GM10248 (cell line): Measurements from ENCODE around the gene C10orf90.

Source experiments
- CTCF ChIA-PET: fragments of 300-600 bp; sonication (Branson Sonifier 250); formaldehyde crosslinking; extraction: SDS; loops from one replicate; lab custom pipeline; 2021; ENCODE audit warnings: antibody characterized with exemption; lab: Yijun Ruan, JAX
- POLR2A ChIA-PET: fragments of 350-650 bp; sonication (Branson Sonifier 250); formaldehyde crosslinking; extraction: SDS; loops from one replicate; lab custom pipeline; 2020; ENCODE audit warnings: antibody characterized with exemption; lab: Yijun Ruan, JAX
- DNase-seq: peaks from one replicate; pipeline ENCODE4 v3.0.0; 2012; ENCODE audit errors: extremely low spot score
- CTCF ChIP-seq: IDR thresholded peaks from 2 replicates; pipeline ENCODE4 v1.5.1; 2012; ENCODE audit warnings: mild to moderate bottlenecking, low read depth; ENCODE audit errors: extremely low read depth, missing control alignments, control extremely low read depth

C10orf90 gene

GRCh38 chr10:126402721-126403695 lies 267.5 kb downstream of the C10orf90 start:
- POLR2A ChIA-PET: no interaction called here
- DNase-seq: no peak
- CTCF ChIA-PET: interaction anchor here (1.3 kb wide), 1 partner anchor 421 kb away, joined by 3 read pairs; no protein-coding TSS in a partner anchor
- no peak for TF ChIP-seq CTCF

- POLR2A ChIA-PET: no interaction called here
- no peak for DNase-seq
- no peak for TF ChIP-seq CTCF
- CTCF ChIA-PET: no interaction called here
Observed at GRCh38 chr10:126400641-126401040, 269.9 kb downstream of the C10orf90 start.

- DNase-seq: no peak
- ChIA-PET POLR2A (no interaction called here), CTCF (no interaction called here)
- no peak for TF ChIP-seq CTCF
Observed at GRCh38 chr10:126398924-126399323, 271.6 kb downstream of the C10orf90 start.

GRCh38 chr10:126398383-126398743 lies 272.1 kb downstream of the C10orf90 start:
- no peak for TF ChIP-seq CTCF
- DNase-seq: no peak
- CTCF ChIA-PET: no interaction called here
- POLR2A ChIA-PET: no interaction called here

DNA sequence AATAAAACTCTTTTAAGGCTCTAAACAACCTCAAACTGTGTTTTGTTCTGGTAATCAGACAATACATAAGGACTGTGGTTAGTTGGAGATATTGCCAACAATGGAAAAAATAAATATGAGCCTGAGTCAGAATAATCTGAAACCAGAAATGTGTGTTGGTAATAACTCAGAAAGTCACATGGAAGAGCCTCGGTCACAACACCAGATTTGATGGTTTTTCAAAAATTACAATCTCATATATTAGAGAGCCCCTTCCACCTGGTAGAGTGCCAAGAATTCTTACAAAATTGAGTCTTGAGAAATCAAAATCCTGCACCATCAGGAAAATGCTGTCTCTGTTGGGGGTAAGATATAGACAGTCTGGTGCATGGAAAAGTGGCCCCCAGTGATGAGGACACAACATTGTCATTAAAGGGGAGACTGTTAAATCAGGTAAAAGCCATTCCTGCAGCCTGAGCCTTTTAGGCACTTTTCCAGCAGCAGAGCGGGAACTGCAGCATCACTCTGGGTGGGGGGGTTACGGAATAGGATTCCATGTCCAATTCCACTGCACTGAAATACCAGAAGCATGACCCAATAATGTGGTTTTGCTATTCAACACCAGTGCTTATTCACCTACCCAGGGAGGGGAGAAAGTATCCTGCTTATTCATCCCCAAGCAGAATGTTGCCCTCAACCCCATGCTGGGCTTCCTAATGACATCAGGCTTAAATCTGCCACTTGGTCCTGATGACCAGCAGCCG lies 272.7 kb downstream of the C10orf90 start:
- no peak for TF ChIP-seq CTCF
- DNase-seq: no peak
- ChIA-PET POLR2A (no interaction called here), CTCF (no interaction called here)

- TF ChIP-seq CTCF: no peak
- ChIA-PET POLR2A (no interaction called here), CTCF (no interaction called here)
- no peak for DNase-seq
Observed at GRCh38 chr10:126397156-126397555, 273.3 kb downstream of the C10orf90 start.
